ENCODE measurements around the gene KMO.

The KMO gene

GRCh38 chr1:241611736-241612135 lies 79.6 kb downstream of the KMO start:
- Histone ChIP-seq H3K4me3 (ENCODE audit: insufficient read depth, low read length, poor library complexity, severe bottlenecking) (no peak overlapping the region), H3F3A (ENCODE audit: insufficient read depth) (no peaks in the 10 kb centered on the region; the same call in 1 of the 2 replicates), H3K9me3 (ENCODE audit: insufficient read depth, low read length) (no peaks in the 10 kb centered on the region), H3K4me2 (ENCODE audit: low read depth, low read length, poor library complexity, severe bottlenecking) (no peak overlapping the region), H3K9ac (ENCODE audit: low read length) (no peak overlapping the region), H3K36me3 (ENCODE audit: low read length) (no peaks in the 10 kb centered on the region), H3K79me2 (ENCODE audit: insufficient read depth, low read length) (no peaks in the 10 kb centered on the region), H4K20me1 (ENCODE audit: low read depth, low read length) (no peaks in the 10 kb centered on the region), H3K27ac (ENCODE audit: low read depth, low read length) (no peak overlapping the region), H2AFZ (ENCODE audit: low read depth, low read length, severe bottlenecking) (no peak overlapping the region), H3K27me3 (ENCODE audit: low read length) (no peaks in the 10 kb centered on the region), H3K9me2 (replicated peaks; ENCODE audit: insufficient read depth, low read length) (no peaks in the 10 kb centered on the region)
- TF ChIP-seq CTCF (IDR thresholded peaks at IDR 0.05; ENCODE audit: insufficient read depth, low read length, poor library complexity, severe bottlenecking) (no peak), EZH2phosphoT487 (conservative IDR thresholded peaks at IDR 0.05; ENCODE audit: low read length) (no peak)

GRCh38 chr1:241612533-241613477 lies 80.6 kb downstream of the KMO start:
- Histone ChIP-seq H3K9ac (ENCODE audit: low read length) (no peak overlapping the region), H3K27me3 (ENCODE audit: low read length) (no peaks in the 10 kb centered on the region), H3K79me2 (ENCODE audit: insufficient read depth, low read length) (no peaks in the 10 kb centered on the region), H4K20me1 (ENCODE audit: low read depth, low read length) (no peaks in the 10 kb centered on the region), H3K4me3 (ENCODE audit: insufficient read depth, low read length, poor library complexity, severe bottlenecking) (no peak overlapping the region), H2AFZ (ENCODE audit: low read depth, low read length, severe bottlenecking) (no peak overlapping the region), H3K36me3 (ENCODE audit: low read length) (no peaks in the 10 kb centered on the region), H3K4me2 (ENCODE audit: low read depth, low read length, poor library complexity, severe bottlenecking) (no peak overlapping the region), H3K27ac (ENCODE audit: low read depth, low read length) (no peak overlapping the region), H3F3A (ENCODE audit: insufficient read depth) (no peaks in the 10 kb centered on the region; the same call in 1 of the 2 replicates), H3K9me2 (replicated peaks; ENCODE audit: insufficient read depth, low read length) (no peaks in the 10 kb centered on the region), H3K9me3 (ENCODE audit: insufficient read depth, low read length) (no peaks in the 10 kb centered on the region)
- no peak for TF ChIP-seq CTCF (IDR thresholded peaks at IDR 0.05; ENCODE audit: insufficient read depth, low read length, poor library complexity, severe bottlenecking)
- no peak for TF ChIP-seq EZH2phosphoT487 (conservative IDR thresholded peaks at IDR 0.05; ENCODE audit: low read length)

- Histone ChIP-seq H3K9me3 (ENCODE audit: insufficient read depth, low read length) (no peaks in the 10 kb centered on the region), H3K9me2 (replicated peaks; ENCODE audit: insufficient read depth, low read length) (no peaks in the 10 kb centered on the region), H3K79me2 (ENCODE audit: insufficient read depth, low read length) (no peaks in the 10 kb centered on the region), H3K9ac (ENCODE audit: low read length) (no peak overlapping the region), H4K20me1 (ENCODE audit: low read depth, low read length) (no peaks in the 10 kb centered on the region), H3K4me2 (ENCODE audit: low read depth, low read length, poor library complexity, severe bottlenecking) (no peak overlapping the region), H3K4me3 (ENCODE audit: insufficient read depth, low read length, poor library complexity, severe bottlenecking) (no peak overlapping the region), H3K27ac (ENCODE audit: low read depth, low read length) (no peak overlapping the region), H2AFZ (ENCODE audit: low read depth, low read length, severe bottlenecking) (no peak overlapping the region), H3K27me3 (ENCODE audit: low read length) (no peaks in the 10 kb centered on the region), H3F3A (ENCODE audit: insufficient read depth) (no peaks in the 10 kb centered on the region), H3K36me3 (ENCODE audit: low read length) (no peaks in the 10 kb centered on the region)
- no peak for TF ChIP-seq CTCF (IDR thresholded peaks at IDR 0.05; ENCODE audit: insufficient read depth, low read length, poor library complexity, severe bottlenecking)
- no peak for TF ChIP-seq EZH2phosphoT487 (conservative IDR thresholded peaks at IDR 0.05; ENCODE audit: low read length)
These were observed 82.0 kb downstream of the KMO start for GRCh38 chr1:241614144-241614543.

Data from SU-DHL-6 (cell line).